ENCODE measurements around the gene TMPRSS9.

Gene TMPRSS9

DNA sequence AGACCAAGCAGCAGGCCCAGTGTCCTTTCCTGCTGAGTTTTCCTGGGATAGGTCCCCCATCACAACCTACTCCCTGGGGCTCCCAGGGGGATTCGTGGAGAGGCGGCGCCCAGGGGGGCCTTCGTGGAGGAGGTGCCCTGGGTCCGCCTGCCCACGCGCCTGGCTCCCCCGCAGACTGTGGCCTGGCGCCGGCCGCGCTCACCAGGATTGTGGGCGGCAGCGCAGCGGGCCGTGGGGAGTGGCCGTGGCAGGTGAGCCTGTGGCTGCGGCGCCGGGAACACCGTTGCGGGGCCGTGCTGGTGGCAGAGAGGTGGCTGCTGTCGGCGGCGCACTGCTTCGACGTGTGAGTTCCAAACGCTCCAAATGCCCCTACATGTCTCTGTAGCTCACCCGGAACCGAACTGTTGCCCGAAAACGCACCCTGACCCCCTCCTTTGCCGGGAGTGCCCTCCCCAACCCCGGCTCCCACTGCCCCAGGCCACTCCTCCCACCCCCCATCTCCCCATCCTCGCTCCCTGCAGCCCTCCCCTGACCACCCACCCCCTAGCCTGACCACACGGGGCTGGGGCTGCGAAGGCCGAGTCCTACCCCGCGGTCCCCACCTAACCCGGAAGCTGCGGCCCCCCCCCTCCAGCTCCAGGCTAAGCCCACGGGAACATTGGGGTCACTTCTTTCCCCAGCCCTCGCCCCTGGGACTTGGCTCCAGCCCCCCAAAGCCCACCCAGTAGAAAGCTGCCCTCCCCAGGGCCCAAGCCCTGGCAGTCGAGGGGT is 64.0 kb downstream of the TMPRSS9 start:
- ATAC-seq: no peak
- TF ChIP-seq, protein P1, sequence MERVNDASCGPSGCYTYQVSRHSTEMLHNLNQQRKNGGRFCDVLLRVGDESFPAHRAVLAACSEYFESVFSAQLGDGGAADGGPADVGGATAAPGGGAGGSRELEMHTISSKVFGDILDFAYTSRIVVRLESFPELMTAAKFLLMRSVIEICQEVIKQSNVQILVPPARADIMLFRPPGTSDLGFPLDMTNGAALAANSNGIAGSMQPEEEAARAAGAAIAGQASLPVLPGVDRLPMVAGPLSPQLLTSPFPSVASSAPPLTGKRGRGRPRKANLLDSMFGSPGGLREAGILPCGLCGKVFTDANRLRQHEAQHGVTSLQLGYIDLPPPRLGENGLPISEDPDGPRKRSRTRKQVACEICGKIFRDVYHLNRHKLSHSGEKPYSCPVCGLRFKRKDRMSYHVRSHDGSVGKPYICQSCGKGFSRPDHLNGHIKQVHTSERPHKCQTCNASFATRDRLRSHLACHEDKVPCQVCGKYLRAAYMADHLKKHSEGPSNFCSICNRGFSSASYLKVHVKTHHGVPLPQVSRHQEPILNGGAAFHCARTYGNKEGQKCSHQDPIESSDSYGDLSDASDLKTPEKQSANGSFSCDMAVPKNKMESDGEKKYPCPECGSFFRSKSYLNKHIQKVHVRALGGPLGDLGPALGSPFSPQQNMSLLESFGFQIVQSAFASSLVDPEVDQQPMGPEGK (CRISPR knock-in tag; IDR thresholded peaks at IDR 0.05; ENCODE audit: borderline replicate concordance): no peak
- TF ChIP-seq RARB (CRISPR knock-in tag; IDR thresholded peaks at IDR 0.05): no peak
- TF ChIP-seq, protein P2, sequence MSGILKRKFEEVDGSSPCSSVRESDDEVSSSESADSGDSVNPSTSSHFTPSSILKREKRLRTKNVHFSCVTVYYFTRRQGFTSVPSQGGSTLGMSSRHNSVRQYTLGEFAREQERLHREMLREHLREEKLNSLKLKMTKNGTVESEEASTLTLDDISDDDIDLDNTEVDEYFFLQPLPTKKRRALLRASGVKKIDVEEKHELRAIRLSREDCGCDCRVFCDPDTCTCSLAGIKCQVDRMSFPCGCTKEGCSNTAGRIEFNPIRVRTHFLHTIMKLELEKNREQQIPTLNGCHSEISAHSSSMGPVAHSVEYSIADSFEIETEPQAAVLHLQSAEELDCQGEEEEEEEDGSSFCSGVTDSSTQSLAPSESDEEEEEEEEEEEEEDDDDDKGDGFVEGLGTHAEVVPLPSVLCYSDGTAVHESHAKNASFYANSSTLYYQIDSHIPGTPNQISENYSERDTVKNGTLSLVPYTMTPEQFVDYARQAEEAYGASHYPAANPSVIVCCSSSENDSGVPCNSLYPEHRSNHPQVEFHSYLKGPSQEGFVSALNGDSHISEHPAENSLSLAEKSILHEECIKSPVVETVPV (CRISPR knock-in tag; IDR thresholded peaks at IDR 0.05): no peak
- no peak for TF ChIP-seq ZFP3 (CRISPR knock-in tag; IDR thresholded peaks at IDR 0.05)
- TF ChIP-seq, protein P3, sequence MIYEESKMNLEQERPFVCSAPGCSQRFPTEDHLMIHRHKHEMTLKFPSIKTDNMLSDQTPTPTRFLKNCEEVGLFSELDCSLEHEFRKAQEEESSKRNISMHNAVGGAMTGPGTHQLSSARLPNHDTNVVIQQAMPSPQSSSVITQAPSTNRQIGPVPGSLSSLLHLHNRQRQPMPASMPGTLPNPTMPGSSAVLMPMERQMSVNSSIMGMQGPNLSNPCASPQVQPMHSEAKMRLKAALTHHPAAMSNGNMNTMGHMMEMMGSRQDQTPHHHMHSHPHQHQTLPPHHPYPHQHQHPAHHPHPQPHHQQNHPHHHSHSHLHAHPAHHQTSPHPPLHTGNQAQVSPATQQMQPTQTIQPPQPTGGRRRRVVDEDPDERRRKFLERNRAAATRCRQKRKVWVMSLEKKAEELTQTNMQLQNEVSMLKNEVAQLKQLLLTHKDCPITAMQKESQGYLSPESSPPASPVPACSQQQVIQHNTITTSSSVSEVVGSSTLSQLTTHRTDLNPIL (CRISPR knock-in tag; IDR thresholded peaks at IDR 0.05; ENCODE audit: low read depth): no peak
- TF ChIP-seq SNAI2 (CRISPR knock-in tag; IDR thresholded peaks at IDR 0.05): no peak
- no peak for TF ChIP-seq ISL1 (CRISPR knock-in tag; IDR thresholded peaks at IDR 0.05)
- no peak for TF ChIP-seq CSDC2 (CRISPR knock-in tag; IDR thresholded peaks at IDR 0.05)

DNA sequence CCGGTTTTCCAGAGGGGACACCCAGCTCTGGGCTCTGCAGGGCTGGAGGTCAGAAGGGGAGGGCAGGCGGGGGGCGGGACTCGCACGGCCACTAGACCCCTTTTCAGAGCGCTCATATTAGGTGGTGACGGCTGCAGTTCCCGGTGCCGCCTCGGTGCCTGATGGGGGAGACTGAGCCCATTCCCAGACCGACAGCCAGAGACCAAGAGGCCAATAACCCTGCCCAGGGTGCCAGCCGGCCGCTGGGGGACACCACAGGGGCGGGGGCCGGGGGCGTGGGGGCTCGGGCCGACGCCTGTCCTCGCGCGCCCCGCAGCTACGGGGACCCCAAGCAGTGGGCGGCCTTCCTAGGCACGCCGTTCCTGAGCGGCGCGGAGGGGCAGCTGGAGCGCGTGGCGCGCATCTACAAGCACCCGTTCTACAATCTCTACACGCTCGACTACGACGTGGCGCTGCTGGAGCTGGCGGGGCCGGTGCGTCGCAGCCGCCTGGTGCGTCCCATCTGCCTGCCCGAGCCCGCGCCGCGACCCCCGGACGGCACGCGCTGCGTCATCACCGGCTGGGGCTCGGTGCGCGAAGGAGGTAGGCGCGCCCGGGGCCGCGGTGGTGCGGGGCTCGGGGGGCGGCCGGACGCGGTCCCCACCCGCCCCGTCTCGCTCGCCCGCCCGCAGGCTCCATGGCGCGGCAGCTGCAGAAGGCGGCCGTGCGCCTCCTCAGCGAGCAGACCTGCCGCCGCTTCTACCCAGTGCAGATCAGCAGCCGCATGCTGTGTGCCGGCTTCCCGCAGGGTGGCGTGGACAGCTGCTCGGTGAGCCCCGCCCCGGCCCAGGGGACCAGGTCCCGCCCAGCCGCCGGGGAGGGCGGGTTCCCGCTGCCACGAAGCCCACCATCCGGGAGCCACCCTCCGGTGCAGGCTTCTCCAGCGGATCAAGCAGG is 64.9 kb downstream of the TMPRSS9 start:
- TF ChIP-seq ESRRG (CRISPR knock-in tag; IDR thresholded peaks at IDR 0.05) (no peak), ZNF565 (CRISPR knock-in tag; conservative IDR thresholded peaks at IDR 0.05; ENCODE audit: low read depth) (no peak), SNAI2 (CRISPR knock-in tag; IDR thresholded peaks at IDR 0.05) (no peak), ISL1 (CRISPR knock-in tag; IDR thresholded peaks at IDR 0.05) (no peak), GLIS3 (CRISPR knock-in tag; IDR thresholded peaks at IDR 0.05) (no peak), TCF4 (CRISPR knock-in tag; IDR thresholded peaks at IDR 0.05; ENCODE audit: borderline replicate concordance) (no peak), CSDC2 (CRISPR knock-in tag; IDR thresholded peaks at IDR 0.05) (no peak), OSR1 (CRISPR knock-in tag; IDR thresholded peaks at IDR 0.05) (no peak), ZNF8 (CRISPR knock-in tag; IDR thresholded peaks at IDR 0.05) (no peak)
- TF ChIP-seq, protein P2 (CRISPR knock-in tag; IDR thresholded peaks at IDR 0.05): no peak
- ATAC-seq: no peak

DNA sequence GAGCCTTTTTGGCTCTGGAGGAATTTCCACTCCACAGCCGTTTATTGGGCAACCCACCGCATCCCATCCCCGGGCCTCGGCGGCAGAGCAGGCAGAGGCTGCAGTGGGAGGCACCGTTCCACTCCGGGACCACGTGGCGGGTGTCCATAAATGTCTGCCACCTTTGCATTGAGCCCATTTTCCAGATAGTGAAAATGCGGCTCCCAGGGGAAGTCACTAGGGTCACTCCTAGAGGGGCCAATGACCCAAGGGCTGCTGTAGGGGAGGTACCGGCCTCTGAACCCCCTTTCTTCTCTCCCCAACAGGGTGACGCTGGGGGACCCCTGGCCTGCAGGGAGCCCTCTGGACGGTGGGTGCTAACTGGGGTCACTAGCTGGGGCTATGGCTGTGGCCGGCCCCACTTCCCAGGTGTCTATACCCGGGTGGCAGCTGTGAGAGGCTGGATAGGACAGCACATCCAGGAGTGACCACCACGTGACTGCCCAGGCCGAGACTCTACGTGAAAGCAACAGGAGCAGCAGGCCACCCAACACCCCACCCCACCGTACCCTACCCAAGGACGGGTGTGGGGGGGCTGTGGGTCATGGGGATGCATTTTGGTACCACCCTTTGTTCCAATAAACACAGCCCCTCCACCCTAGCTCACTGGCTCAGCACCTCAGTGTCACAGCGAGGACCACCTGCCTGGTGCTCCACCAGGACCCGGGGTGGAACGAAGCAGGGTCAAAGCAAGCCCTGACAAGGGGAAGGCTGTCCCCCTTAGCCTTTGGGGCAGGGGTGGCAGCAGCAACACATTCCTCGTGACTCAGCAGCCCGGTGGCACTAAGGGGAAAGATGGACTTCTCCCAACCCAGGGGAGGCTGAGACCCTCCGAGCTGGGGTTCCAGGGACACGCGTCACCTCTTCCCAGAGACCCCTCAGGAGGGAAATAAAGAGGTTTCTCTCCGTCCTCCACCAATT is 65.8 kb downstream of the TMPRSS9 start:
- ATAC-seq: no peak

More for the DNA sequence above, 65.8 kb downstream of the TMPRSS9 start:
- TF ChIP-seq, protein P4, sequence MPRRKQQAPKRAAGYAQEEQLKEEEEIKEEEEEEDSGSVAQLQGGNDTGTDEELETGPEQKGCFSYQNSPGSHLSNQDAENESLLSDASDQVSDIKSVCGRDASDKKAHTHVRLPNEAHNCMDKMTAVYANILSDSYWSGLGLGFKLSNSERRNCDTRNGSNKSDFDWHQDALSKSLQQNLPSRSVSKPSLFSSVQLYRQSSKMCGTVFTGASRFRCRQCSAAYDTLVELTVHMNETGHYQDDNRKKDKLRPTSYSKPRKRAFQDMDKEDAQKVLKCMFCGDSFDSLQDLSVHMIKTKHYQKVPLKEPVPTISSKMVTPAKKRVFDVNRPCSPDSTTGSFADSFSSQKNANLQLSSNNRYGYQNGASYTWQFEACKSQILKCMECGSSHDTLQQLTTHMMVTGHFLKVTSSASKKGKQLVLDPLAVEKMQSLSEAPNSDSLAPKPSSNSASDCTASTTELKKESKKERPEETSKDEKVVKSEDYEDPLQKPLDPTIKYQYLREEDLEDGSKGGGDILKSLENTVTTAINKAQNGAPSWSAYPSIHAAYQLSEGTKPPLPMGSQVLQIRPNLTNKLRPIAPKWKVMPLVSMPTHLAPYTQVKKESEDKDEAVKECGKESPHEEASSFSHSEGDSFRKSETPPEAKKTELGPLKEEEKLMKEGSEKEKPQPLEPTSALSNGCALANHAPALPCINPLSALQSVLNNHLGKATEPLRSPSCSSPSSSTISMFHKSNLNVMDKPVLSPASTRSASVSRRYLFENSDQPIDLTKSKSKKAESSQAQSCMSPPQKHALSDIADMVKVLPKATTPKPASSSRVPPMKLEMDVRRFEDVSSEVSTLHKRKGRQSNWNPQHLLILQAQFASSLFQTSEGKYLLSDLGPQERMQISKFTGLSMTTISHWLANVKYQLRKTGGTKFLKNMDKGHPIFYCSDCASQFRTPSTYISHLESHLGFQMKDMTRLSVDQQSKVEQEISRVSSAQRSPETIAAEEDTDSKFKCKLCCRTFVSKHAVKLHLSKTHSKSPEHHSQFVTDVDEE (CRISPR knock-in tag; IDR thresholded peaks at IDR 0.05): no peak
- no peak for TF ChIP-seq ZNF565 (CRISPR knock-in tag; conservative IDR thresholded peaks at IDR 0.05; ENCODE audit: low read depth)
- TF ChIP-seq GLIS3 (CRISPR knock-in tag; IDR thresholded peaks at IDR 0.05): no peak
- TF ChIP-seq ZNF8 (CRISPR knock-in tag; IDR thresholded peaks at IDR 0.05): no peak
- TF ChIP-seq TOX (CRISPR knock-in tag; IDR thresholded peaks at IDR 0.05; ENCODE audit: borderline replicate concordance): no peak

Measured in SK-N-SH treated with all-trans-retinoic acid at 6 μM for 48 hours (cell line).